Endodermal cell (in vitro differentiated cells): Measurements from ENCODE around the gene ARAP2. TPM values are rescaled to one million over a fixed set of nuclear protein-coding genes. Genes with fewer than 3 reads are reported as not detected.

Source experiments
- DNase-seq: peaks from one replicate; pipeline ENCODE4 v3.0.0-alpha.2; 2017
- H3K27ac ChIP-seq: 2 replicates; pipeline ENCODE4 v1.5.1; 2013; ENCODE audit warnings: mild to moderate bottlenecking, low read depth, low read length, moderate library complexity
- H3K27me3 ChIP-seq: 2 replicates; pipeline ENCODE4 v1.6.1; 2013; ENCODE audit warnings: mild to moderate bottlenecking, low read length, moderate library complexity; ENCODE audit not compliant: insufficient read depth, control insufficient read depth, poor library complexity, severe bottlenecking
- H3K36me3 ChIP-seq: 2 replicates; pipeline ENCODE4 v1.7.0; 2013; ENCODE audit warnings: mild to moderate bottlenecking, low read length, moderate library complexity; ENCODE audit not compliant: control insufficient read depth, insufficient read depth
- H3K4me1 ChIP-seq: one replicate; pipeline ENCODE4 v1.7.0; 2013; ENCODE audit warnings: low read length; ENCODE audit not compliant: control insufficient read depth, insufficient read depth
- H3K4me3 ChIP-seq: 2 replicates; pipeline ENCODE4 v1.5.1; 2013; ENCODE audit warnings: mild to moderate bottlenecking, low read length, moderate library complexity
- H3K9ac ChIP-seq: 2 replicates; pipeline ENCODE4 v1.6.1; 2013; ENCODE audit warnings: mild to moderate bottlenecking, low read length, moderate library complexity; ENCODE audit not compliant: poor library complexity, severe bottlenecking; ENCODE audit errors: extremely low read depth
- H3K9me3 ChIP-seq: 2 replicates; pipeline ENCODE4 v1.6.1; 2013; ENCODE audit warnings: mild to moderate bottlenecking, low read length, moderate library complexity; ENCODE audit not compliant: control insufficient read depth
- H3K27ac Mint-ChIP-seq: 2 replicates; pipeline ENCODE4 v1.8.0; 2020; ENCODE audit warnings: mixed read lengths
- H3K27me3 Mint-ChIP-seq: 2 replicates; pipeline ENCODE4 v1.8.0; 2021; ENCODE audit warnings: mild to moderate bottlenecking, mixed read lengths; ENCODE audit not compliant: insufficient read depth
- H3K36me3 Mint-ChIP-seq: 2 replicates; pipeline ENCODE4 v1.8.0; 2020; ENCODE audit warnings: low read depth, mixed read lengths
- H3K4me1 Mint-ChIP-seq: 2 replicates; pipeline ENCODE4 v1.8.0; 2020; ENCODE audit warnings: mixed read lengths
- H3K4me3 Mint-ChIP-seq: 2 replicates; pipeline ENCODE4 v1.8.0; 2020; ENCODE audit warnings: mild to moderate bottlenecking, moderate library complexity, mixed read lengths
- H3K9me3 Mint-ChIP-seq: 2 replicates; pipeline ENCODE4 v1.8.0; 2020; ENCODE audit warnings: mild to moderate bottlenecking, mixed read lengths
- WGBS, 2 experiments: methylation state at CpG; one replicate each; pipeline versions ENCODE4 v1.1.5 to v1.1.7; 2013; ENCODE audit warnings: missing lambda C conversion rate in 2 of 2, mixed read lengths in 1 of 2; ENCODE audit not compliant: insufficient coverage in 1 of 2, insufficient read length in 1 of 2; 5-methylcytosine and 5-hydroxymethylcytosine counted together
- total RNA-seq, 2 donors: library from RNA; stranded (reverse); fragmentation: NEBNext Ultra II Directional in 1 of 2; extraction: Animal tissue kit (Norgen Biotek cat#: 25700) in 1 of 2; gene quantifications; 2 replicates in 1 of 2; 3 replicates in 1 of 2; pipeline ENCODE4 v1.2.1, GENCODE V29; 2021
- TF ChIP-seq, protein P1 (sequence below): fragments of 200-600 bp; sonication (generic); conservative IDR thresholded peaks from 2 replicates; pipeline ENCODE4 v1.5.0; 2021; ENCODE audit warnings: antibody characterized with exemption, mild to moderate bottlenecking

ARAP2 gene
- total RNA-seq, 2 donors from 2014 or later = 2.2 to 5.5 TPM

- Histone ChIP-seq H3K4me3 (no peak overlapping the region), H3K27me3 (no peaks in the 10 kb centered on the region), H3K9me3 (no peaks in the 10 kb centered on the region), H3K27ac (no peak overlapping the region), H3K4me1 (no peaks in the 10 kb centered on the region), H3K36me3 (no peaks in the 10 kb centered on the region), H3K9ac (no peak overlapping the region)
- Mint-ChIP-seq H3K4me1 (peaks cover 8% of the 10 kb centered on the region), H3K27ac (no peak overlapping the region), H3K27me3 (no peaks in the 10 kb centered on the region), H3K36me3 (no peaks in the 10 kb centered on the region), H3K9me3 (no peaks in the 10 kb centered on the region), H3K4me3 (no peak overlapping the region)
- 92 to 93% methylated on average over 2 to 6 of the region's 6 CpGs for WGBS, 2 experiments
- TF ChIP-seq, protein P1, sequence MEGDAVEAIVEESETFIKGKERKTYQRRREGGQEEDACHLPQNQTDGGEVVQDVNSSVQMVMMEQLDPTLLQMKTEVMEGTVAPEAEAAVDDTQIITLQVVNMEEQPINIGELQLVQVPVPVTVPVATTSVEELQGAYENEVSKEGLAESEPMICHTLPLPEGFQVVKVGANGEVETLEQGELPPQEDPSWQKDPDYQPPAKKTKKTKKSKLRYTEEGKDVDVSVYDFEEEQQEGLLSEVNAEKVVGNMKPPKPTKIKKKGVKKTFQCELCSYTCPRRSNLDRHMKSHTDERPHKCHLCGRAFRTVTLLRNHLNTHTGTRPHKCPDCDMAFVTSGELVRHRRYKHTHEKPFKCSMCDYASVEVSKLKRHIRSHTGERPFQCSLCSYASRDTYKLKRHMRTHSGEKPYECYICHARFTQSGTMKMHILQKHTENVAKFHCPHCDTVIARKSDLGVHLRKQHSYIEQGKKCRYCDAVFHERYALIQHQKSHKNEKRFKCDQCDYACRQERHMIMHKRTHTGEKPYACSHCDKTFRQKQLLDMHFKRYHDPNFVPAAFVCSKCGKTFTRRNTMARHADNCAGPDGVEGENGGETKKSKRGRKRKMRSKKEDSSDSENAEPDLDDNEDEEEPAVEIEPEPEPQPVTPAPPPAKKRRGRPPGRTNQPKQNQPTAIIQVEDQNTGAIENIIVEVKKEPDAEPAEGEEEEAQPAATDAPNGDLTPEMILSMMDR = no peak
- no peak for DNase-seq
These were observed 41.6 kb upstream of the ARAP2 start for GRCh38 chr4:36285784-36286480.

GRCh38 chr4:36283912-36284465 is 39.7 kb upstream of the ARAP2 start:
- Mint-ChIP-seq H3K36me3 (no peaks in the 10 kb centered on the region), H3K27me3 (no peaks in the 10 kb centered on the region), H3K4me1 (peaks cover 23% of the 10 kb centered on the region), H3K27ac (no peak overlapping the region), H3K4me3 (no peak overlapping the region), H3K9me3 (no peaks in the 10 kb centered on the region)
- H3K27me3 ChIP-seq = no peaks in the 10 kb centered on the region
- H3K36me3 ChIP-seq = no peaks in the 10 kb centered on the region
- TF ChIP-seq, protein P1 = no peak
- H3K9me3 ChIP-seq = no peaks in the 10 kb centered on the region
- H3K27ac ChIP-seq = peak overlapping the region; percentile 84
- 50 to 91% methylated on average over 1 to 2 of the region's 2 CpGs for WGBS, 2 experiments
- peaks cover 4% of the 10 kb centered on the region for H3K4me1 ChIP-seq
- no peak overlapping the region for H3K9ac ChIP-seq
- no peak for DNase-seq
- no peak overlapping the region for H3K4me3 ChIP-seq

- H3K27ac Mint-ChIP-seq = no peak overlapping the region
- H3K4me3 Mint-ChIP-seq = no peak overlapping the region
- no peaks in the 10 kb centered on the region for H3K9me3 Mint-ChIP-seq
- H3K36me3 Mint-ChIP-seq = no peaks in the 10 kb centered on the region
- Histone ChIP-seq H3K4me1 (peaks cover 4% of the 10 kb centered on the region), H3K4me3 (no peak overlapping the region), H3K36me3 (no peaks in the 10 kb centered on the region), H3K27me3 (no peaks in the 10 kb centered on the region), H3K9me3 (no peaks in the 10 kb centered on the region), H3K27ac (no peak overlapping the region), H3K9ac (no peak overlapping the region)
- TF ChIP-seq, protein P1 = no peak
- H3K27me3 Mint-ChIP-seq = no peaks in the 10 kb centered on the region
- no peak for DNase-seq
- peaks cover 17% of the 10 kb centered on the region for H3K4me1 Mint-ChIP-seq
These were observed 38.3 kb upstream of the ARAP2 start for GRCh38 chr4:36282503-36283030.
